HCT116 (cell line): ENCODE data around the gene DHRS2. TPM values are rescaled to one million over a fixed set of nuclear protein-coding genes. Genes with fewer than 3 reads are reported as not detected.

Source experiments
- ATAC-seq: fragments of 200-7000 bp; cut with Tn5 transposase; 2 replicates; pipeline ENCODE4 v1.9.1; 2020; ENCODE audit warnings: mild to moderate bottlenecking, moderate library complexity
- BruUV-seq: library from RNA; stranded (reverse); fragments of 400-500 nt; replicated peaks from 2 replicates; lab custom pipeline; 2021; lab: Mats Ljungman, UMichigan
- CTCF ChIA-PET: fragments of 300-600 bp; sonication (Branson Sonifier 250); formaldehyde crosslinking; loops from one replicate; lab custom pipeline; 2021; ENCODE audit warnings: antibody characterized with exemption; lab: Charles Lee
- POLR2A ChIA-PET: fragments of 300-600, 350-600 bp; sonication (Branson Sonifier 250); formaldehyde crosslinking; loops from one replicate; lab custom pipeline; 2021; ENCODE audit warnings: antibody characterized with exemption; lab: Charles Lee
- RAD21 ChIA-PET, 2 experiments: fragments of 300-600 bp; sonication (Branson Sonifier 250); formaldehyde crosslinking; loops; one replicate each; lab custom pipeline; 2023; ENCODE audit warnings: low total read pairs in 2 of 2; ENCODE audit not compliant: uncharacterized antibody in 2 of 2, unreplicated experiment in 2 of 2, low non-redundant PET in 1 of 2; lab: Charles Lee
- DNase-seq: peaks from one replicate; pipeline ENCODE4 v3.0.0-alpha.2; 2010; ENCODE audit warnings: low read depth, low spot score
- H2AFZ ChIP-seq: fragments of 200-600 bp; shearing (Covaris generic), sonication (generic); 2 replicates; pipeline ENCODE4 v1.6.1; 2017; ENCODE audit warnings: low read depth, mixed run types, mixed read lengths, antibody characterized with exemption, low read length; ENCODE audit not compliant: poor library complexity, severe bottlenecking
- H3K27ac ChIP-seq: 2 replicates; pipeline ENCODE4 v1.5.1; 2012; ENCODE audit warnings: low read depth, low read length
- H3K27me3 ChIP-seq: fragments of 200-600 bp; sonication (generic); 2 replicates; pipeline ENCODE4 v1.6.1; 2016; ENCODE audit warnings: mixed run types, low read length, mixed read lengths; ENCODE audit not compliant: insufficient read depth
- H3K36me3 ChIP-seq, 2 experiments: fragments of 200-500 bp in 1 of 2; fragments of 200-600 bp in 1 of 2; sonication (Bioruptor generic) in 1 of 2; sonication (generic) in 1 of 2; 2 replicates each; pipeline versions ENCODE4 v1.5.1 to v1.6.1; 2014 to 2016; ENCODE audit warnings: low read length in 2 of 2, inconsistent platforms in 1 of 2, mixed read lengths in 1 of 2, mixed run types in 1 of 2; ENCODE audit not compliant: insufficient read depth in 2 of 2, control insufficient read depth in 1 of 2
- H3K4me1 ChIP-seq, 2 experiments: fragments of 200-600 bp in 1 of 2; sonication (generic) in 1 of 2; 2 replicates each; pipeline versions ENCODE4 v1.5.1 to v1.6.1; 2012 to 2017; ENCODE audit warnings: low read length in 2 of 2, inconsistent platforms in 1 of 2, mild to moderate bottlenecking in 1 of 2, mixed read lengths in 1 of 2, mixed run types in 1 of 2, moderate library complexity in 1 of 2; ENCODE audit not compliant: insufficient read depth in 2 of 2, control insufficient read depth in 1 of 2
- H3K4me2 ChIP-seq: fragments of 200-600 bp; sonication (generic); 2 replicates; pipeline ENCODE4 v1.6.1; 2017; ENCODE audit warnings: mixed run types, low read length, mixed read lengths
- H3K4me3 ChIP-seq, 2 experiments: fragments of 200-600 bp in 1 of 2; sonication (generic) in 1 of 2; replicated peaks in 1 of 2; 2 replicates each; pipeline ENCODE4 v1.5.1; 2011 to 2016; ENCODE audit warnings: low read length in 2 of 2, control low read depth in 1 of 2, low read depth in 1 of 2, mild to moderate bottlenecking in 1 of 2, mixed read lengths in 1 of 2, mixed run types in 1 of 2
- H3K79me2 ChIP-seq: fragments of 200-600 bp; sonication (generic); 2 replicates; pipeline ENCODE4 v1.6.1; 2017; ENCODE audit warnings: mild to moderate bottlenecking, mixed run types, low read length, moderate library complexity, mixed read lengths; ENCODE audit not compliant: insufficient read depth
- H3K9ac ChIP-seq: fragments of 200-600 bp; sonication (generic); 2 replicates; pipeline ENCODE4 v1.6.1; 2016; ENCODE audit warnings: low read length, mixed read lengths
- H3K9me2 ChIP-seq: fragments of 200-600 bp; sonication (generic), shearing (Covaris generic); 2 replicates; pipeline ENCODE4 v1.6.1; 2017; ENCODE audit warnings: mixed run types, mild to moderate bottlenecking, moderate library complexity; ENCODE audit not compliant: insufficient read depth
- H3K9me3 ChIP-seq, 2 experiments: fragments of 200-500 bp in 1 of 2; fragments of 200-600 bp in 1 of 2; sonication (Bioruptor generic) in 1 of 2; sonication (generic) in 1 of 2; 2 replicates each; pipeline ENCODE4 v1.6.1; 2014 to 2017; ENCODE audit warnings: low read length in 2 of 2, mixed read lengths in 2 of 2, inconsistent platforms in 1 of 2, low read depth in 1 of 2, mild to moderate bottlenecking in 1 of 2, mixed run types in 1 of 2, moderate library complexity in 1 of 2; ENCODE audit not compliant: control insufficient read depth in 1 of 2, insufficient read depth in 1 of 2
- H4K20me1 ChIP-seq: fragments of 200-600 bp; sonication (generic), shearing (Covaris generic); 2 replicates; pipeline ENCODE4 v1.6.1; 2017; ENCODE audit warnings: mixed run types, mild to moderate bottlenecking, moderate library complexity; ENCODE audit not compliant: insufficient read depth
- ATF3 ChIP-seq: IDR thresholded peaks from 2 replicates; pipeline ENCODE4 v1.6.1; 2012
- CBX3 ChIP-seq: IDR thresholded peaks from 2 replicates; pipeline ENCODE4 v1.6.1; 2012; ENCODE audit warnings: low read depth
- CEBPB ChIP-seq: IDR thresholded peaks from 2 replicates; pipeline ENCODE4 v1.6.1; 2012; ENCODE audit warnings: low read depth
- EGR1 ChIP-seq: IDR thresholded peaks from 2 replicates; pipeline ENCODE4 v1.6.1; 2012; ENCODE audit warnings: low read depth
- ELF1 ChIP-seq: IDR thresholded peaks from 2 replicates; pipeline ENCODE4 v1.6.1; 2012; ENCODE audit warnings: low read depth, borderline replicate concordance
- EZH2 ChIP-seq: fragments of 200-600 bp; sonication (generic); IDR thresholded peaks from 2 replicates; pipeline ENCODE4 v1.6.1; 2017; ENCODE audit warnings: antibody characterized with exemption, mixed run types
- EZH2phosphoT487 ChIP-seq: fragments of 200-600 bp; IDR thresholded peaks from 2 replicates; pipeline ENCODE4 v1.6.1; 2018; ENCODE audit warnings: antibody characterized with exemption, borderline replicate concordance
- POLR2A ChIP-seq: IDR thresholded peaks from 2 replicates; pipeline ENCODE4 v1.7.0; 2011; ENCODE audit warnings: borderline replicate concordance; ENCODE audit not compliant: insufficient read depth, insufficient read length; ENCODE audit errors: extremely low read depth
- POLR2AphosphoS5 ChIP-seq: IDR thresholded peaks from 2 replicates; pipeline ENCODE4 v1.6.1; 2011; ENCODE audit warnings: mild to moderate bottlenecking, low read depth, low read length, moderate library complexity
- SP1 ChIP-seq: IDR thresholded peaks from 2 replicates; pipeline ENCODE4 v1.6.1; 2012; ENCODE audit warnings: low read depth
- TCF7L2 ChIP-seq: IDR thresholded peaks from 2 replicates; pipeline ENCODE4 v1.7.0; 2011; ENCODE audit warnings: borderline replicate concordance, inconsistent platforms; ENCODE audit not compliant: insufficient read depth, insufficient read length; ENCODE audit errors: extremely low read depth
- YY1 ChIP-seq: IDR thresholded peaks from 2 replicates; pipeline ENCODE4 v1.6.1; 2011; ENCODE audit warnings: low read length, low read depth, moderate library complexity, mild to moderate bottlenecking; ENCODE audit not compliant: insufficient replicate concordance; ENCODE audit errors: extremely low read depth
- ZBTB33 ChIP-seq: IDR thresholded peaks from 2 replicates; pipeline ENCODE4 v1.6.1; 2011; ENCODE audit warnings: mild to moderate bottlenecking, low read length, moderate library complexity; ENCODE audit not compliant: insufficient replicate concordance; ENCODE audit errors: extremely low read depth
- ZFX ChIP-seq: fragments of 450-650 bp; IDR thresholded peaks from 2 replicates; pipeline ENCODE4 v1.6.1; 2017
- ZNF274 ChIP-seq: fragments of 200-500 bp; sonication (Bioruptor generic); IDR thresholded peaks from 2 replicates; pipeline ENCODE4 v1.6.1; 2014; ENCODE audit warnings: mild to moderate bottlenecking, low read depth, low read length, inconsistent platforms
- intact Hi-C: fragments of 100-400 bp; cut with micrococcal nuclease; formaldehyde crosslinking; loops from 2 replicates; pipeline ENCODE4 v1.10.0; 2022
- total RNA-seq: library from RNA; stranded (reverse); gene quantifications from one replicate; pipeline ENCODE4 v1.2.1, GENCODE V29; 2021; ENCODE audit not compliant: unreplicated experiment
- TF ChIP-seq, protein P1 (sequence below): IDR thresholded peaks from 2 replicates; pipeline ENCODE4 v1.6.1; 2012
- TF ChIP-seq, protein P2 (sequence below), 3 experiments: fragments of 200-600 bp in 1 of 3; sonication (generic) in 1 of 3; IDR thresholded peaks in 2 of 3; conservative IDR thresholded peaks in 1 of 3; 2 replicates each; pipeline ENCODE4 v1.5.1; 2012 to 2017; ENCODE audit warnings: low read depth in 2 of 3, low read length in 2 of 3, antibody characterized with exemption in 1 of 3, borderline replicate concordance in 1 of 3, control low read depth in 1 of 3, mild to moderate bottlenecking in 1 of 3, mixed read lengths in 1 of 3, mixed run types in 1 of 3, moderate library complexity in 1 of 3; ENCODE audit not compliant: insufficient read depth in 1 of 3

The DHRS2 gene
- total RNA-seq, 1 experiment from 2014 or later: 10.0 TPM

GRCh38 chr14:23617539-23617938, 18.6 kb upstream of the DHRS2 start:
- no peak overlapping the region for H3K27ac ChIP-seq
- no TSS peak for BruUV-seq
- H3K4me1 ChIP-seq: no peaks in the 10 kb centered on the region
- H3K27me3 ChIP-seq: no peaks in the 10 kb centered on the region
- H2AFZ ChIP-seq: no peak overlapping the region
- H3K4me2 ChIP-seq: no peak overlapping the region
- TF ChIP-seq SP1 (no peak), TCF7L2 (no peak), EGR1 (no peak), ZBTB33 (no peak), POLR2AphosphoS5 (no peak), ZFX (no peak), EZH2phosphoT487 (no peak), POLR2A (no peak), YY1 (no peak), ATF3 (no peak), ELF1 (no peak), EZH2 (no peak), ZNF274 (no peak), CBX3 (no peak), CEBPB (no peak)
- TF ChIP-seq, protein P1, sequence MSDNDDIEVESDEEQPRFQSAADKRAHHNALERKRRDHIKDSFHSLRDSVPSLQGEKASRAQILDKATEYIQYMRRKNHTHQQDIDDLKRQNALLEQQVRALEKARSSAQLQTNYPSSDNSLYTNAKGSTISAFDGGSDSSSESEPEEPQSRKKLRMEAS: no peak
- TF ChIP-seq, protein P2, sequence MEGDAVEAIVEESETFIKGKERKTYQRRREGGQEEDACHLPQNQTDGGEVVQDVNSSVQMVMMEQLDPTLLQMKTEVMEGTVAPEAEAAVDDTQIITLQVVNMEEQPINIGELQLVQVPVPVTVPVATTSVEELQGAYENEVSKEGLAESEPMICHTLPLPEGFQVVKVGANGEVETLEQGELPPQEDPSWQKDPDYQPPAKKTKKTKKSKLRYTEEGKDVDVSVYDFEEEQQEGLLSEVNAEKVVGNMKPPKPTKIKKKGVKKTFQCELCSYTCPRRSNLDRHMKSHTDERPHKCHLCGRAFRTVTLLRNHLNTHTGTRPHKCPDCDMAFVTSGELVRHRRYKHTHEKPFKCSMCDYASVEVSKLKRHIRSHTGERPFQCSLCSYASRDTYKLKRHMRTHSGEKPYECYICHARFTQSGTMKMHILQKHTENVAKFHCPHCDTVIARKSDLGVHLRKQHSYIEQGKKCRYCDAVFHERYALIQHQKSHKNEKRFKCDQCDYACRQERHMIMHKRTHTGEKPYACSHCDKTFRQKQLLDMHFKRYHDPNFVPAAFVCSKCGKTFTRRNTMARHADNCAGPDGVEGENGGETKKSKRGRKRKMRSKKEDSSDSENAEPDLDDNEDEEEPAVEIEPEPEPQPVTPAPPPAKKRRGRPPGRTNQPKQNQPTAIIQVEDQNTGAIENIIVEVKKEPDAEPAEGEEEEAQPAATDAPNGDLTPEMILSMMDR (IDR thresholded peaks at IDR 0.05 in 2 of 3, conservative IDR thresholded peaks at IDR 0.05 in 1 of 3; ENCODE audit: borderline replicate concordance in 1 of 3, insufficient read depth in 1 of 3, low read depth in 2 of 3, low read length in 2 of 3): no peak
- POLR2A ChIA-PET: no interaction called here
- H3K4me3 ChIP-seq: no peak overlapping the region
- no peaks in the 10 kb centered on the region for H3K79me2 ChIP-seq
- intact Hi-C loops: no loop called here
- no peaks in the 10 kb centered on the region for H3K36me3 ChIP-seq
- no peak overlapping the region for H3K9ac ChIP-seq
- no peak for DNase-seq
- ATAC-seq: no peak
- RAD21 ChIA-PET: no interaction called here
- no peaks in the 10 kb centered on the region for H3K9me2 ChIP-seq
- CTCF ChIA-PET: interaction anchor here (1.6 kb wide), 1 partner anchor 14 kb away, joined by 4 read pairs; no protein-coding TSS in a partner anchor
- H4K20me1 ChIP-seq: no peaks in the 10 kb centered on the region
- no peaks in the 10 kb centered on the region for H3K9me3 ChIP-seq
